ENCODE results near the gene MRM3. TPM values are rescaled to one million over a fixed set of nuclear protein-coding genes. Genes with fewer than 3 reads are reported as not detected.
"Not testable (repeated sequence)": the region's sequence is repeated elsewhere in the genome, so short reads cannot be mapped to it uniquely, and the experiment has no call there.

MRM3 gene
- total RNA-seq, 1 experiment from 2014 or later = 26.0 TPM

GRCh38 chr17:795721-796120 is 13.6 kb downstream of the MRM3 start:
- DNase-seq (ENCODE audit: low spot score) = no peak

GRCh38 chr17:796609-797008 is 14.5 kb downstream of the MRM3 start:
- no peak for DNase-seq (ENCODE audit: low spot score)

DNA sequence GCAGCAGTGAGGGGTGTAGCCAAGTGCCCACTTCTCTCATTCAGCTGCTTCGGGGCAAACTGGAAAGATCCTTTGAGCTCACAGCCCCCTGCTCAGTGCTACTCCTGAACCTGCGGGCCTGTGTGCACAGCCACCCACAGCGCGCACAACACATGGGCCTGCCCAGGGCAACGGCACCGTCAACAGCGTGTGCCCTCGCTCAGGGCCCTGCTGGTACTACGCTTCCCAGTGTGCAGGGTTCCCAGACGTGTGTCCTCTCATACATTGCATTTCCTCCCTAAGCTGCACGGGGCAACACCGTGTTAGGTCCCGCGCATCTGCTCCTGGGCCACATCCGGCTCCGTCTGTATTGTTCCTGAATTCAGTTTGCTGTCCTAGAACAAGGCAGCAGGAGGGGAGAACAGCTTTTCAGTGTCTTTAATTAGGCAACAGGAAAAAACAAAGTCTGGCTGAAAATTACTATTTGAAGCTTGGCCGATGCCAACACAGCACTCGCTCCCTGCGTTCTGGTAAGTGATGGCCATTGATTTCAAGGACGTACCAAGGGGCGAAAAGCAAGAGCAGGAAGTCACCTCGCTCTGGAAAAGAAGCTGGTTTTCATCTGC is 15.2 kb downstream of the MRM3 start:
- DNase-seq (ENCODE audit: low spot score) = no peak

DNA sequence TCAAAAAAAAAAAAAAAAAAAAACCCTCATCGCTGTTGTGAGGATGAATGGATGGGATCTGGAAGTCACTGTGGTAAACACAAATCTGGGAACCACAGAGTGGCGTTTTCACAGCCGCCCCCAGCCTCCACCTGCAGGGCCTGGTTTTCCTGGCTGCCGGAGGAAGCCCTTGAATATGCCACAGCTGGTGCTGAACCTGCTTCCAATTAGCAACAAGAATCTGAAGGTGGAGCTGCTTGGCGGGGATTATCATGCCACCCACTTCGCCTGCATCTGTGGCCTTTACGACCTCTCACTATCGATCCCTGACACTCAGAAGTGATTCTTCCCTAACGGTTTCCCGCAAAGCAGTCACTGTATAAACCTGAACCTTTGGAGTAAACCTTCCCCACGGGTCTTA is 16.1 kb downstream of the MRM3 start:
- DNase-seq (ENCODE audit: low spot score) = no peak

GRCh38 chr17:799261-799660 is 17.1 kb downstream of the MRM3 start:
- DNase-seq (ENCODE audit: low spot score) = no peak

DNA sequence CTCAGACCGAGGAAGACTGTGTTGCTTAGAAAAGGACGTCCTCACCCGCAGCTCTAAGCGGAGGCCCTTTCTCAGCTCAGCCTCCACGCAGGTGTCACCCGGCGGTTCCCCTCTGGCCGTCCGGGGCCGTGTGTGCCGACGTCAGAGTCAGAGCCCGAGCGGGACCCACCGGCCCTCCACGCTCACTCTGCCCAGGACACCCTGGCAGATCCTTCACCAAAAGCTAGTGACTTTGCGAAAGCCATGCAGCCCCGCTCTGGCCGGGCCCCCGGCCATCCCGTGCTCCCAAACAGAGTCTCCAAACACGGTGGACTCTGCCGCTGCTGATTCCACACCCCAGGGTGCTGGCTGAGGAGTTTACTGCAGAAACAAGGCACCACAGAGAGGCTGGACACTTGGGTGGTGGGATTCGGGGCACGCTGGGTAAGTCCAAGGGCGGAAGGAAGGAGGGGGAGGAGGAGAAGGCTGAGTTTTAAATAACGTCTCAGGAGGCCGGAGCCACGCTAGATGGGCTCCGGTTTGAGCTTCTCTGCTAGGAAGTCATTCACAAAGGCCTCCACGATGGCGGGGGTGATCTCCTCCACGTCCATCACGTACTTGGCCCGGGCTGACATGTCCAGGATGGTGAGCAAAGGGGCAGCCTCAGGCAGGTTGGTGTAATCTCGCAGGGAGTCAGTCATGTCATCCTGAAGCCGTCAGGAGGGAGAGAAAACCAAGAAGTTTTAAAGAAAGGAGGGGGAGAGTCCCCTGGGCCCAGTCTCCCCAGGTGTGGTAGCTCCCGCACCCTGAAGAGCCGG is 18.5 kb downstream of the MRM3 start:
- no peak for DNase-seq (ENCODE audit: low spot score)

- no peak for DNase-seq (ENCODE audit: low spot score)
These were observed 19.5 kb downstream of the MRM3 start for GRCh38 chr17:801660-802059.

- no peak for DNase-seq (ENCODE audit: low spot score)
These were observed 20.3 kb downstream of the MRM3 start for GRCh38 chr17:802481-802880.

DNA sequence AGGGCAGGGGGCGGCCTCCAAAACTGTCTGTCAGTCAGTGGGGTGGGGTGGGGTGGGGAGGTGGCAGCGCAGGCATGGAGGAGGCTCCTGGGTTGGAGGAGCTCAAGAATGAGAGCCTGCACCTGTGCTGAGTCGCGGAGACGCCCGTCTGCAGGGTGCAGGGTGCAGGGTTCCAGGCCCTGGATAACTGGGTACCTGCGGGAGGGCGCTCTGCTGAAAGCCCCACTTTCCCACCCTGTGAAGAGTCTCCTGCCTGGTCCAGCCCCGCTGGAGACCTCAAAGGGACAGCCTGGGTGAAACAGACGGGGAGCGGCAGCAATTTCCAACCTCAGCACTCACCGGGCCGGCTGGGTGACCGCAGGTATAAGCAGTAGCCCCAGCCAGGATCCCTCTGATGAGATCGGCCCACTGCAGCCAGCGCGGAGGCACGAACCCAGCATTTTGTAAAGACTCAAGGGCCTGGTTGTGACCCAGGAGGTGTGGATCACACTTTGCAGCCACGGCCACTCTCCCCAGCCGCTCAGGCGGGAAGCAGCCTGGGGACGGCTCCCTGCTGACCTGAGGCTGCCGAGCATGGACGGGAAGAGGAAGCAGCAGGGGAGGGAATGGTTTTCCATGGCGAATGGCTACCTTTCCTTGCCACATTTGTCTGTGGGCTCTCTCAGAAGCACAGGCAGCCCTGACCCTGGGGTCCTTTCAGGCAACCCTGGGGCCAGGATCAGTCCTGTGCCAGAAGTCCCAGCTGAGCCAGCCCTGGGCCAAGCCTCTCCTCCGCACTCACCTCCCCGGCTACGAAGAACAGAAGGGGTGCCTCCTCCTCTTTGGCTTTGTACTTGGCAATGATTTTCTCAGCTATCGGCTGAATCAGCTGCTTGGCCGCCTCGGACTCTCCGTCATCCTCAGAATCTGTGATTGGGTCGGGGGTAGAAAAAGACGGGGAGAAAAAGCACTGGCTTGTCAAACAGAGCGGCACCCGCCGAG is 21.0 kb downstream of the MRM3 start:
- no peak for DNase-seq (ENCODE audit: low spot score)

GRCh38 chr17:804541-805435 is 22.6 kb downstream of the MRM3 start:
- no peak for DNase-seq (ENCODE audit: low spot score)

GRCh38 chr17:805886-806285 is 23.7 kb downstream of the MRM3 start:
- DNase-seq (ENCODE audit: low spot score) = not testable (repeated sequence)

GRCh38 chr17:806346-806745 is 24.2 kb downstream of the MRM3 start:
- no peak for DNase-seq (ENCODE audit: low spot score)

- no peak for DNase-seq (ENCODE audit: low spot score)
These were observed 24.8 kb downstream of the MRM3 start for GRCh38 chr17:806781-807522.

GRCh38 chr17:807523-808294 is 25.6 kb downstream of the MRM3 start:
- DNase-seq (ENCODE audit: low spot score) = no peak

DNA sequence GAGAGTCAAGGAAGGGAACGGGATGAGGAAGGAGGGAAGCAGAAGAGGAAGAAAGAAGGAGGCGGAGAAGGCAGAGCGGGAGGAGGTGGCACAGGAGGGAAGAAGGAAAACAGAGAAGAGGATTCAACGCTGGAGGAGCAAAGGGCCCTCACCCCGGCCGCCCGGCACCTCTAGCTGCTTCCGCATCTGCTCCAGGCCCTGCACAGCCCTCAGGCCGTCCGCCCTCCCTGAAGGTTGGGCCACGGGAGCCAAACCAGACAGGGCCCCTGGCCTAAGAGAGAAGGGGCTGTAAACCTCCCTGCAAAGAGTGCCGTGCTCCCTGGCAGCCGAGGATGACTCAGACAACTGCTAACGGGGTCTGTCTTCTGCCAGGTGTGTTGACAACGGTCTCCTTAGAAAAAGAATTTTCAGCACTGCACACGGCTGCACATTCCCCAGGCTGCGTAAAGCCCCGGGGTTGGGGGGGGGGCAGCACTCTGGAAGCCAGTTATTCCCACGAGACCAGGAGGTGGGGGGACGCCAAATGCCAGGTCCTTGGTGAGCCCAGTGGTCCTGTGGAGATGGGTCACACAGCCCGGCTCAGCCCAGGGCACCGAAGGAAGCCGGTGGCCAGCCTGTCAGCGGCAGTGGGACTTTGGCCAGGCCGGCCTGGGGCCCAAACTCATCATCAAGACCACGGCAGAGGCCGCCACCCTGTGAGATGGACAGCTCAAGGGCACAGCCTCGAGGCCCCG is 29.1 kb downstream of the MRM3 start:
- no peak for DNase-seq (ENCODE audit: low spot score)

DNA sequence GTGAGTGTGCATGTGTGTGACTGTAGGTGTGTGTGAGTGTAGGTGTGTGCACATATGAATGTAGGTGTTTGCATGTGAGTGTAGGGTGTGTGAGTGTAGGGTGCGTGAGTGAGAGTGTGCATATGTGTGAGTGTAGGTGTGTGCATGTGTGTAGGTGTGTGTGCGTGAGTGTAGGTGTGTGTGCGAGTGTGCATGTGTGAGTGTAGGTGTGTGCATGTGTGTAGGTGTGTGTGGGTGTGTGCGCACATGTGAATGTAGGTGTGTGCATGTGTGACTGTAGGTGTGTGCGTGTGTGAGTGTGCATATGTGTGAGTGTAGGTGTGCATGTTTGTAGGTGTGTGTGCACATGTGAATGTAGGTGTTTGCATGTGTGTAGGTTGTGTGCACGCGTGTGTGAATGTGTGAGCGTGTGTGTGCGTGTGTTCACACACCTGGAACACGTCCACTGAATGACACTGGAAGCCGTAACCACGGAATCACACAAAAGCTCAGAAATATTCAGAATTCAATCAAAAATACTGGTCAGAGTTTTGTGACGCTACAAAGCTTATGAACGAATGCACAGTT is 30.6 kb downstream of the MRM3 start:
- DNase-seq (ENCODE audit: low spot score) = no peak

GRCh38 chr17:814371-814770 is 32.2 kb downstream of the MRM3 start:
- DNase-seq (ENCODE audit: low spot score) = no peak

GRCh38 chr17:819251-819650 is 37.1 kb downstream of the MRM3 start:
- no peak for DNase-seq (ENCODE audit: low spot score)

DNA sequence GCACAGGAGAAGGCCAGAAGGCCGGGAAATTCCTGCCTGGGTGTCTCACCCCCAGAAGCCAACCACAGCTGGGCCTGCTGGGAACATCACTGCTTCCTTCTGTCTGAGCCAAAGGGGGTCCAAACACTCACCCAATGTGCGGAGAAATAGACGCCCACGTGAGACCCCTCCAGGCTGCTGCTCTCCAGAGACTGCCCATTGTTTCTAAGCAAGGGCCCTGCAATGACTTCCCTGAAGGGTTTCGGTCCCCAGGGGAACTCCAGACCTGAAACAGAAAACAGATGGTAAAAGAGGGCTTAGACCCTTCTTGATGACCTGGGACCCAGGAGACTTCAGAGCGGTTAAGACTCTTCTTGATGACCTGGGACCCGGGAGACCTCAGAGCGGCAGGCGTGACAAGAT is 41.3 kb downstream of the MRM3 start:
- DNase-seq (ENCODE audit: low spot score) = no peak

Data from HT-29 (cell line).